Endothelial cell (in vitro differentiated cells): ENCODE data around the gene ATP6V1G2. TPM values are rescaled to one million over a fixed set of nuclear protein-coding genes. Genes with fewer than 3 reads are reported as not detected.

Experiments
- DNase-seq: peaks from one replicate; pipeline ENCODE4 v3.0.0; 2021; ENCODE audit warnings: low spot score
- H3K27ac Mint-ChIP-seq: one replicate; pipeline ENCODE4 v1.8.0; 2021; ENCODE audit warnings: mixed read lengths, inconsistent platforms; ENCODE audit not compliant: unreplicated experiment
- H3K27me3 Mint-ChIP-seq: one replicate; pipeline ENCODE4 v1.8.0; 2021; ENCODE audit warnings: mild to moderate bottlenecking, moderate library complexity, mixed read lengths, inconsistent platforms; ENCODE audit not compliant: unreplicated experiment
- H3K36me3 Mint-ChIP-seq: one replicate; pipeline ENCODE4 v1.8.0; 2021; ENCODE audit warnings: mild to moderate bottlenecking, low read depth, mixed read lengths, inconsistent platforms; ENCODE audit not compliant: unreplicated experiment
- H3K4me1 Mint-ChIP-seq: one replicate; pipeline ENCODE4 v1.8.0; 2021; ENCODE audit warnings: mild to moderate bottlenecking, mixed read lengths, inconsistent platforms; ENCODE audit not compliant: unreplicated experiment
- H3K4me3 Mint-ChIP-seq: one replicate; pipeline ENCODE4 v1.8.0; 2021; ENCODE audit warnings: mild to moderate bottlenecking, mixed read lengths, inconsistent platforms; ENCODE audit not compliant: unreplicated experiment
- H3K9me3 Mint-ChIP-seq: one replicate; pipeline ENCODE4 v1.8.0; 2021; ENCODE audit warnings: mixed read lengths, inconsistent platforms; ENCODE audit not compliant: unreplicated experiment
- total RNA-seq: library from RNA; stranded (reverse); fragmentation: NEBNext Ultra II Directional; extraction: Animal tissue kit (Norgen Biotek cat#: 25700); gene quantifications from one replicate; pipeline ENCODE4 v1.2.1, GENCODE V29; 2021; ENCODE audit not compliant: unreplicated experiment
- TF ChIP-seq, protein P1 (sequence below): fragments of 200-600 bp; sonication (generic); IDR thresholded peaks from one replicate; pipeline ENCODE4 v1.5.0; 2021; ENCODE audit warnings: antibody characterized with exemption; ENCODE audit not compliant: unreplicated experiment

Gene ATP6V1G2
- total RNA-seq, 1 donor from 2014 or later, result 1.8 TPM

DNA sequence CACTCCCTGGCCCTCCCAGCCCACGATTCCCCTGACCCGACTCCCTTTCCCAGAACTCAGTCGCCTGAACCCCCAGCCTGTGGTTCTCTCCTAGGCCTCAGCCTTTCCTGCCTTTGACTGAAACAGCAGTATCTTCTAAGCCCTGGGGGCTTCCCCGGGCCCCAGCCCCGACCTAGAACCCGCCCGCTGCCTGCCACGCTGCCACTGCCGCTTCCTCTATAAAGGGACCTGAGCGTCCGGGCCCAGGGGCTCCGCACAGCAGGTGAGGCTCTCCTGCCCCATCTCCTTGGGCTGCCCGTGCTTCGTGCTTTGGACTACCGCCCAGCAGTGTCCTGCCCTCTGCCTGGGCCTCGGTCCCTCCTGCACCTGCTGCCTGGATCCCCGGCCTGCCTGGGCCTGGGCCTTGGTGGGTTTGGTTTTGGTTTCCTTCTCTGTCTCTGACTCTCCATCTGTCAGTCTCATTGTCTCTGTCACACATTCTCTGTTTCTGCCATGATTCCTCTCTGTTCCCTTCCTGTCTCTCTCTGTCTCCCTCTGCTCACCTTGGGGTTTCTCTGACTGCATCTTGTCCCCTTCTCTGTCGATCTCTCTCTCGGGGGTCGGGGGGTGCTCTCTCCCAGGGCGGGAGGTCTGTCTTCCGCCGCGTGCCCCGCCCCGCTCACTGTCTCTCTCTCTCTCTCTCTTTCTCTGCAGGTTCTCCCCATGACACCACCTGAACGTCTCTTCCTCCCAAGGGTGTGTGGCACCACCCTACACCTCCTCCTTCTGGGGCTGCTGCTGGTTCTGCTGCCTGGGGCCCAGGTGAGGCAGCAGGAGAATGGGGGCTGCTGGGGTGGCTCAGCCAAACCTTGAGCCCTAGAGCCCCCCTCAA, 25.9 kb upstream of the ATP6V1G2 start, which contains the start of gene LTA:
Gene LTA (plus strand): TSS at position 249 of the 871 bp plus-strand sequence. CDS start 454 bp downstream, at position 703.
- no peak for DNase-seq
- H3K27me3 Mint-ChIP-seq, result peaks cover 9% of the 10 kb centered on the region
- H3K4me1 Mint-ChIP-seq, result peaks cover 15% of the 10 kb centered on the region
- peak within 1 kb of the TSS; percentile 13 for H3K27ac Mint-ChIP-seq
- no peak within 1 kb of the TSS for H3K4me3 Mint-ChIP-seq
- H3K9me3 Mint-ChIP-seq, result no peaks in the 10 kb centered on the region
- TF ChIP-seq, protein P1, sequence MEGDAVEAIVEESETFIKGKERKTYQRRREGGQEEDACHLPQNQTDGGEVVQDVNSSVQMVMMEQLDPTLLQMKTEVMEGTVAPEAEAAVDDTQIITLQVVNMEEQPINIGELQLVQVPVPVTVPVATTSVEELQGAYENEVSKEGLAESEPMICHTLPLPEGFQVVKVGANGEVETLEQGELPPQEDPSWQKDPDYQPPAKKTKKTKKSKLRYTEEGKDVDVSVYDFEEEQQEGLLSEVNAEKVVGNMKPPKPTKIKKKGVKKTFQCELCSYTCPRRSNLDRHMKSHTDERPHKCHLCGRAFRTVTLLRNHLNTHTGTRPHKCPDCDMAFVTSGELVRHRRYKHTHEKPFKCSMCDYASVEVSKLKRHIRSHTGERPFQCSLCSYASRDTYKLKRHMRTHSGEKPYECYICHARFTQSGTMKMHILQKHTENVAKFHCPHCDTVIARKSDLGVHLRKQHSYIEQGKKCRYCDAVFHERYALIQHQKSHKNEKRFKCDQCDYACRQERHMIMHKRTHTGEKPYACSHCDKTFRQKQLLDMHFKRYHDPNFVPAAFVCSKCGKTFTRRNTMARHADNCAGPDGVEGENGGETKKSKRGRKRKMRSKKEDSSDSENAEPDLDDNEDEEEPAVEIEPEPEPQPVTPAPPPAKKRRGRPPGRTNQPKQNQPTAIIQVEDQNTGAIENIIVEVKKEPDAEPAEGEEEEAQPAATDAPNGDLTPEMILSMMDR, result no peak
- no peaks in the 10 kb centered on the region for H3K36me3 Mint-ChIP-seq

GRCh38 chr6:31569861-31570536, 23.6 kb upstream of the ATP6V1G2 start:
- H3K27me3 Mint-ChIP-seq, result peaks cover 5% of the 10 kb centered on the region
- TF ChIP-seq, protein P1, result no peak
- H3K27ac Mint-ChIP-seq, result no peak overlapping the region
- no peaks in the 10 kb centered on the region for H3K36me3 Mint-ChIP-seq
- DNase-seq, result no peak
- H3K4me3 Mint-ChIP-seq, result no peak overlapping the region
- H3K4me1 Mint-ChIP-seq, result peaks cover 14% of the 10 kb centered on the region
- no peaks in the 10 kb centered on the region for H3K9me3 Mint-ChIP-seq

- no peak overlapping the region for H3K27ac Mint-ChIP-seq
- TF ChIP-seq, protein P1, result no peak
- H3K36me3 Mint-ChIP-seq, result no peaks in the 10 kb centered on the region
- peaks cover 11% of the 10 kb centered on the region for H3K27me3 Mint-ChIP-seq
- H3K4me1 Mint-ChIP-seq, result peaks cover 3% of the 10 kb centered on the region
- H3K4me3 Mint-ChIP-seq, result no peak overlapping the region
- no peak for DNase-seq
- no peaks in the 10 kb centered on the region for H3K9me3 Mint-ChIP-seq
Observed at GRCh38 chr6:31568537-31568961, 22.1 kb upstream of the ATP6V1G2 start.

DNA sequence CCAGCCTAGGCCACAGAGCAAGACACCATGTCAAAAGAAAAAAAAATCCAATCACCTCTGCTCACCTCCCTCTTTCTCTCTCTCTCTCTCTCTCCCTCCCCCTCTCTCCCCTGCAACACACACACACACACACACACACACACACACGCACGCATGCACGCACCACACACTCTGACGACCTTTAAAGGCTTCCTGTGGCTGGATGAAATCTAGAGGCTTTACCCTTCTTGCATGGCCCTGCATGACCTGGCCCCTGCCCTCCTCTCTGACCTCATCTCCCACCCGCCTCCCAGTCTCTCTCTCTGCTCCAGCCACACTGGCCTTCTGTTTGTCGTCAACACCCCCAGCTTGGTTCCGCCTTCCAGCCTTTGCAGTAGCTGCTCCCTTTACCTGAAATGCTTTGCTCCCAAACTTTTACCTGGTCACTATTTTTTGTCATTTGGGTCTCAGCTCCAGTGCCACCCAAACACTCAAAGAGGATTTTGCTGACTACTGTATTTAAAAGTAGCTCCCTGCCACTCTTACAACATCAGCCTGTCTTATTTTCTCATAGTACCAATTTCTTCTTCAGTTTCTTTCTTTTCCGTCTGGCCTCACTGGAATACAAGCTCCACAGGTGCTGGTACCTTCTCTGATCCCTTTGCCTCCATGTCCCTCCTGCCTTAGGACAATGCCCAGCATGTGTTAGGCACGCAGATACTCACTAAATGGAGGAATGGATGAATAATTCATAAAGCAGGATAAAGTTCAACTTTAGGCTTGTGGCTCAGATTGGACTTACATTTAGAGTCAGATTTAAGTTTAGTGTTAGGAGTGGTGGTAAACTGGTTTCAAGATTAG, 21.3 kb upstream of the ATP6V1G2 start:
- H3K27ac Mint-ChIP-seq, result no peak overlapping the region
- H3K4me1 Mint-ChIP-seq, result peaks cover 3% of the 10 kb centered on the region
- H3K4me3 Mint-ChIP-seq, result no peak overlapping the region
- H3K9me3 Mint-ChIP-seq, result no peaks in the 10 kb centered on the region
- H3K36me3 Mint-ChIP-seq, result no peaks in the 10 kb centered on the region
- no peak for DNase-seq
- TF ChIP-seq, protein P1, result no peak
- peaks cover 11% of the 10 kb centered on the region for H3K27me3 Mint-ChIP-seq
